OCI-LY7 (cell line): ENCODE results near the gene SEBOX. TPM values are rescaled to one million over a fixed set of nuclear protein-coding genes. Genes with fewer than 3 reads are reported as not detected.
A peak's percentile ranks its signal among the peaks of the same experiment; 100 is the strongest.

Experiments used
- BruUV-seq: library from RNA; stranded (reverse); fragments of 400-500 nt; replicated peaks from 2 replicates; lab custom pipeline; 2021; lab: Mats Ljungman, UMichigan
- CTCF ChIA-PET: fragments of 300-600 bp; sonication (Branson Sonifier 250); formaldehyde crosslinking; loops from one replicate; lab custom pipeline; 2022; ENCODE audit warnings: antibody characterized with exemption; ENCODE audit not compliant: unreplicated experiment; lab: Charles Lee
- POLR2A ChIA-PET: fragments of 300-600 bp; sonication (Branson Sonifier 250); formaldehyde crosslinking; loops from one replicate; lab custom pipeline; 2022; ENCODE audit warnings: antibody characterized with exemption; lab: Charles Lee
- DNase-seq: peaks from one replicate; pipeline ENCODE4 v3.0.0-alpha.2; 2015; ENCODE audit warnings: low spot score
- H2AFZ ChIP-seq: fragments of 200-600 bp; sonication (generic), shearing (Covaris generic); 2 replicates; pipeline ENCODE4 v1.6.1; 2014; ENCODE audit warnings: mild to moderate bottlenecking, antibody characterized with exemption, low read length, moderate library complexity
- H3K27ac ChIP-seq: fragments of 200-600 bp; sonication (generic); 2 replicates; pipeline ENCODE4 v1.5.1; 2014; ENCODE audit warnings: mixed run types, low read depth, mild to moderate bottlenecking, moderate library complexity, low read length, inconsistent platforms; ENCODE audit not compliant: poor library complexity, severe bottlenecking
- H3K36me3 ChIP-seq: fragments of 200-600 bp; sonication (generic); 2 replicates; pipeline ENCODE4 v1.6.1; 2014; ENCODE audit warnings: mild to moderate bottlenecking, antibody characterized with exemption, low read length, moderate library complexity, mixed read lengths; ENCODE audit not compliant: insufficient read depth
- H3K4me1 ChIP-seq: fragments of 200-600 bp; sonication (generic); 2 replicates; pipeline ENCODE4 v1.5.1; 2014; ENCODE audit warnings: mild to moderate bottlenecking, low read length; ENCODE audit not compliant: insufficient read depth, poor library complexity, severe bottlenecking
- H3K4me2 ChIP-seq: fragments of 200-600 bp; sonication (generic); 2 replicates; pipeline ENCODE4 v1.6.1; 2014; ENCODE audit warnings: mild to moderate bottlenecking, low read length
- H3K4me3 ChIP-seq: fragments of 200-600 bp; sonication (generic); 2 replicates; pipeline ENCODE4 v1.5.1; 2014; ENCODE audit warnings: mild to moderate bottlenecking, low read depth, low read length; ENCODE audit not compliant: poor library complexity, severe bottlenecking
- H3K79me2 ChIP-seq: fragments of 200-600 bp; sonication (generic); 2 replicates; pipeline ENCODE4 v1.6.1; 2016; ENCODE audit warnings: low read depth, mild to moderate bottlenecking, low read length, moderate library complexity, mixed read lengths; ENCODE audit not compliant: insufficient read depth
- H3K9me2 ChIP-seq: fragments of 200-600 bp; sonication (generic); 2 replicates; pipeline ENCODE4 v1.6.1; 2016; ENCODE audit warnings: mild to moderate bottlenecking, low read length, mixed read lengths; ENCODE audit not compliant: insufficient read depth
- H3K9me3 ChIP-seq: fragments of 200-600 bp; sonication (generic); 2 replicates; pipeline ENCODE4 v1.6.1; 2014; ENCODE audit warnings: mild to moderate bottlenecking, mixed run types, low read length, mixed read lengths
- H4K20me1 ChIP-seq: fragments of 200-600 bp; sonication (generic); 2 replicates; pipeline ENCODE4 v1.6.1; 2014; ENCODE audit warnings: mild to moderate bottlenecking, antibody characterized with exemption, low read length, moderate library complexity, mixed read lengths; ENCODE audit not compliant: insufficient read depth
- CTCF ChIP-seq: fragments of 200-600 bp; sonication (generic); conservative IDR thresholded peaks from 2 replicates; pipeline ENCODE4 v1.5.1; 2014; ENCODE audit warnings: mild to moderate bottlenecking, antibody characterized with exemption, low read length, moderate library complexity, mixed read lengths
- EZH2phosphoT487 ChIP-seq: fragments of 200-600 bp; sonication (generic); IDR thresholded peaks from 2 replicates; pipeline ENCODE4 v1.6.1; 2018; ENCODE audit warnings: low read depth, borderline replicate concordance, mild to moderate bottlenecking, mixed run types, antibody characterized with exemption, low read length, moderate library complexity, mixed read lengths
- intact Hi-C: fragments of 100-400 bp; cut with micrococcal nuclease; formaldehyde crosslinking; loops from one replicate; pipeline ENCODE4 v1.10.0; 2022; ENCODE audit not compliant: unreplicated experiment
- total RNA-seq, 2 experiments: library from RNA; depleted of rRNA in 1 of 2; stranded (reverse); fragments of >200 nt in 1 of 2; shearing (Covaris generic) in 1 of 2; gene quantifications; 2 replicates each; pipeline ENCODE4 v1.2.3, GENCODE V29; 2014 to 2022

Gene SEBOX
- total RNA-seq, 2 experiments from 2014 or later: not detected

- no peaks in the 10 kb centered on the region for H3K9me2 ChIP-seq
- no peaks in the 10 kb centered on the region for H3K9me3 ChIP-seq
- no peak for TF ChIP-seq EZH2phosphoT487
- no peak for TF ChIP-seq CTCF
- BruUV-seq: no TSS peak
- POLR2A ChIA-PET: interaction anchor here (3.8 kb wide), 1 partner anchor 15 kb away, joined by 20 read pairs; the partner anchor contains the start of genes IFT20 and TNFAIP1
- intact Hi-C loops: no loop called here
- 0 out of 2 replicates have a peak, but pooled peaks cover 7% of the 10 kb centered on the region for H4K20me1 ChIP-seq
- H3K27ac ChIP-seq: peak overlapping the region; percentile 49
- peak overlapping the region; percentile 81 for H3K4me2 ChIP-seq
- no peak for DNase-seq
- H3K4me3 ChIP-seq: peak overlapping the region; percentile 89
- peaks cover 45% of the 10 kb centered on the region for H3K36me3 ChIP-seq
- H3K4me1 ChIP-seq: peaks cover 37% of the 10 kb centered on the region
- H3K79me2 ChIP-seq: peaks cover 61% of the 10 kb centered on the region
- CTCF ChIA-PET: interaction anchor here (1.0 kb wide), 1 partner anchor 14 kb away, joined by 3 read pairs; the partner anchor contains the start of gene IFT20
- no peak overlapping the region for H2AFZ ChIP-seq
Observed at GRCh38 chr17:28320215-28321061, 44.6 kb downstream of the SEBOX start.

GRCh38 chr17:28319598-28319935, 45.4 kb downstream of the SEBOX start:
- no TSS peak for BruUV-seq
- ChIA-PET CTCF (no interaction called here), POLR2A (interaction anchor here (3.8 kb wide), 1 partner anchor 16 kb away, joined by 20 read pairs; the partner anchor contains the start of genes IFT20 and TNFAIP1)
- intact Hi-C loops: no loop called here
- Histone ChIP-seq H3K36me3 (peaks cover 36% of the 10 kb centered on the region), H3K9me3 (no peaks in the 10 kb centered on the region), H3K27ac (peak overlapping the region; percentile 49), H3K4me1 (peaks cover 35% of the 10 kb centered on the region), H3K79me2 (peaks cover 53% of the 10 kb centered on the region), H3K4me2 (peak overlapping the region; percentile 81), H4K20me1 (0 out of 2 replicates have a peak, but pooled peaks cover 4% of the 10 kb centered on the region), H2AFZ (peak overlapping the region; percentile 54), H3K9me2 (no peaks in the 10 kb centered on the region), H3K4me3 (peak overlapping the region; percentile 89)
- TF ChIP-seq CTCF (no peak), EZH2phosphoT487 (no peak)
- peak; percentile 17 for DNase-seq
